Common myeloid progenitor, CD34-positive (primary cell): Measurements from ENCODE around the gene GRIP1.

Experiments used
- CTCF ChIA-PET: fragments of 350-600 bp; sonication (Branson Sonifier 250); formaldehyde crosslinking; loops from one replicate; lab custom pipeline; 2021; ENCODE audit warnings: antibody characterized with exemption; lab: Charles Lee
- POLR2A ChIA-PET: fragments of 350-600 bp; sonication (Branson Sonifier 250); formaldehyde crosslinking; loops from one replicate; lab custom pipeline; 2021; ENCODE audit warnings: antibody characterized with exemption; lab: Charles Lee
- DNase-seq, 3 donors: peaks; one replicate each; pipeline versions ENCODE4 v3.0.0 to v3.0.0-alpha.2; 2013
- H3K27ac ChIP-seq, 2 experiments: 1 replicate in 1 of 2; 2 replicates in 1 of 2; pipeline ENCODE4 v1.7.0; 2013; ENCODE audit warnings: inconsistent platforms in 2 of 2, low read length in 2 of 2, mild to moderate bottlenecking in 2 of 2, low read depth in 1 of 2, moderate library complexity in 1 of 2; ENCODE audit not compliant: severe bottlenecking in 2 of 2, insufficient read depth in 1 of 2, poor library complexity in 1 of 2
- H3K27me3 ChIP-seq, 5 experiments: replicated peaks in 2 of 5; 1 replicate in 3 of 5; 2 replicates in 2 of 5; pipeline versions ENCODE4 v1.6.1 to v1.7.0; 2013; ENCODE audit warnings: low read length in 4 of 5, mild to moderate bottlenecking in 2 of 5, moderate library complexity in 2 of 5, inconsistent platforms in 1 of 5; ENCODE audit not compliant: insufficient read depth in 5 of 5, control insufficient read depth in 4 of 5
- H3K36me3 ChIP-seq, 4 experiments: 1 replicate in 2 of 4; 2 replicates in 2 of 4; pipeline versions ENCODE4 v1.6.1 to v1.7.0; 2013; ENCODE audit warnings: low read length in 3 of 4, control low read depth in 1 of 4, mild to moderate bottlenecking in 1 of 4; ENCODE audit not compliant: control insufficient read depth in 4 of 4, insufficient read depth in 4 of 4
- H3K4me1 ChIP-seq, 4 experiments: 1 replicate in 3 of 4; 2 replicates in 1 of 4; pipeline versions ENCODE4 v1.6.1 to v1.7.1; 2013; ENCODE audit warnings: low read length in 3 of 4, mild to moderate bottlenecking in 3 of 4, control low read depth in 1 of 4, inconsistent platforms in 1 of 4, moderate library complexity in 1 of 4; ENCODE audit not compliant: control insufficient read depth in 4 of 4, insufficient read depth in 4 of 4; ENCODE audit errors: control extremely low read depth in 1 of 4
- H3K4me3 ChIP-seq, 7 experiments: 1 replicate in 4 of 7; 2 replicates in 3 of 7; pipeline versions ENCODE4 v1.5.1 to v1.7.0; 2013; ENCODE audit warnings: mild to moderate bottlenecking in 7 of 7, low read length in 6 of 7, moderate library complexity in 6 of 7, inconsistent platforms in 2 of 7, low read depth in 2 of 7, control low read depth in 1 of 7; ENCODE audit not compliant: insufficient read depth in 4 of 7, control insufficient read depth in 1 of 7; ENCODE audit errors: extremely low read depth in 1 of 7
- H3K9me3 ChIP-seq, 5 experiments: 1 replicate in 4 of 5; 2 replicates in 1 of 5; pipeline versions ENCODE4 v1.6.1 to v1.7.1; 2013; ENCODE audit warnings: low read length in 4 of 5, mild to moderate bottlenecking in 2 of 5, inconsistent platforms in 1 of 5, low read depth in 1 of 5, moderate library complexity in 1 of 5; ENCODE audit not compliant: control insufficient read depth in 4 of 5, insufficient read depth in 2 of 5; ENCODE audit errors: control extremely low read depth in 1 of 5
- WGBS: methylation state at CpG from one replicate; pipeline ENCODE4 v1.1.5; 2013; ENCODE audit not compliant: insufficient coverage; 5-methylcytosine and 5-hydroxymethylcytosine counted together

GRIP1 gene

DNA sequence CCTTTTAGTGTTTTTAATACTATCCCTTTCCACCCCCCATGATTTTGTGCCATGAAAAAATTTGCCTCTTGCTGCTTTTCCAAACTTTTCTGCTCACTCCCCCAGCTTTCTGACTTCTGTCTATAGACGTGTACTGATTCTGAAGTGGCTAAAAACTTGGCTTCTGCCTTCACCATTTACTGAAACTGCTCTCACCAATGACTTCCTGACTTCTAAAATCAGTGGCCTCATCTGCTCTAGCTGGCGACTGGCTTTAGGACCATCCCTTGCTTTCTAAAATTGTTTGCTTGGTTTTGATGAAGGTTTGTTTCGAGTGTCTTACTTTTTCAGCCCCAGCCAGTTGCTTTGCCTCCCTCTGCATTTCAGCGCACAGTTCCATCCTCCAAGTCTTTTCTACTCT lies 231.2 kb downstream of the GRIP1 start:
- 89% methylated on average over 3 of the region's 4 CpGs for WGBS
- Histone ChIP-seq H3K27me3 (no peaks in the 10 kb centered on the region), H3K4me3 (no peak overlapping the region), H3K36me3 (no peaks in the 10 kb centered on the region), H3K27ac (no peak overlapping the region), H3K4me1 (no peaks in the 10 kb centered on the region), H3K9me3 (no peaks in the 10 kb centered on the region)
- ChIA-PET CTCF (no interaction called here), POLR2A (no interaction called here)
- no peak for DNase-seq

DNA sequence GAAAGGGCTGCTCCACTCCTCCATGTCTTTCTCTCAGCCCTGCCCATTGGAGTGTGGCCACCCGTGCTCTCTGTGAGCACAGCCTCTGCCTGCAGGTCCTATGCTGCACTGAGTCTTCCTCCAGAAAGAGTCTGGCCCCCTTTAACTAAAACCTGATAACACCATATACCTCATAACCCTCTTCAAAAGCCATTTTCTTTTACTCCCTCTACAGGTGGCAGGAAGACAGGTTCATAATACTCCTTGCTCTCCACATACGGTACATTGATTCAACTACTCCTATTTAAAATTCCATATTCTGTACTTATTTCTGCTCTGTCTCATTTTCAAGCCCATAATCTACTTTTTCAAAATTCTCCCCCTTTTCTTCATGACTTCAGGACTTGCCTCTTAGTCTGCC lies 232.6 kb downstream of the GRIP1 start:
- 97% methylated on average over 2 of the region's 2 CpGs for WGBS

GRCh38 chr12:66441905-66442559 lies 236.8 kb downstream of the GRIP1 start:
- no peak overlapping the region for H3K4me3 ChIP-seq
- ChIA-PET CTCF (no interaction called here), POLR2A (no interaction called here)
- H3K27me3 ChIP-seq, result no peaks in the 10 kb centered on the region
- H3K9me3 ChIP-seq, result no peaks in the 10 kb centered on the region
- no peak overlapping the region for H3K27ac ChIP-seq
- H3K4me1 ChIP-seq, result no peaks in the 10 kb centered on the region
- WGBS, result 98% methylated on average over 6 of the region's 6 CpGs
- H3K36me3 ChIP-seq, result no peaks in the 10 kb centered on the region
- no peak for DNase-seq

More for the DNA sequence above, 232.6 kb downstream of the GRIP1 start:
- H3K27me3 ChIP-seq, result no peaks in the 10 kb centered on the region
- no peaks in the 10 kb centered on the region for H3K36me3 ChIP-seq
- no peaks in the 10 kb centered on the region for H3K9me3 ChIP-seq
- CTCF ChIA-PET, result no interaction called here
- H3K4me1 ChIP-seq, result no peaks in the 10 kb centered on the region
- DNase-seq, result no peak
- POLR2A ChIA-PET, result no interaction called here
- H3K4me3 ChIP-seq, result no peak overlapping the region
- H3K27ac ChIP-seq, result no peak overlapping the region

DNA sequence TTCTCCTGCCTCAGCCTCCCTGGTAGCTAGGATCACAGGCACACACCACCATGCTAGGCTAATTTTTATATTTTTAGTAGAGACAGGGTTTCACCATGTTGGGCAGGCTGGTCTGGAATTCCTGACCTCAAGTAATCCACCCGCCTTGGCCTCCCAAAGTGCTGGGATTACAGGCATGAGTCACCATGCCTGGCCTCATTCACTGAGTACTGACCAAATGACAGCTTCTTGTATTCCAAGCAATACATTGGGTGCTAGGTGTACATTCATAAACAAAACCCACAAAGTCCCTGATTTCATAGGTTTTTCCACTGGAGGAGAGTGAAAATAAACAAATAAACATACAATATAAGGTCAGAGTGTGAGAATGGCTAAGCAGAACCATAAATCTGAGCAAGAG lies 240.3 kb downstream of the GRIP1 start:
- WGBS, result 100% methylated on average over 1 of the region's 1 CpG
- POLR2A ChIA-PET, result no interaction called here

DNA sequence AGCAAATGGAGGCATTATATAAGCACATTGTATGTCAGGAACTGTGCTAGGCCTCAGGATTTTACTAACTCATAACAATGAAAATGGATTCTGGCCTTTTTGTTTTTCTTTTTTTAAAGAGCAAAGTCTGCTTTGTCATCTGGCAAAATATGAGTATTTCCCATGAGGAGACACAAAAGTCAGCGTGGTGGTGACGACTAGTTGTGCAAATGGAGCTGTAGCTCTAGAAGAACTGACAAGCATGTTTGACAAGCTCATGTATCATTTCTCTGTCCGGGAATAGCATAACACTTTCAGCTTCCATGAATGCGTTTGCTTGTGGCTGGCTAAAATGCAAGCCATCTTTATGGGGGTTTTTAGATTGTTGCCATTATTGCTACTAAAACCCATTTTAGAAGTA lies 248.8 kb downstream of the GRIP1 start:
- no peaks in the 10 kb centered on the region for H3K27me3 ChIP-seq
- ChIA-PET POLR2A (no interaction called here), CTCF (no interaction called here)
- H3K36me3 ChIP-seq, result no peaks in the 10 kb centered on the region
- no peaks in the 10 kb centered on the region for H3K4me1 ChIP-seq
- 100% methylated on average over 2 of the region's 4 CpGs for WGBS
- no peak overlapping the region for H3K27ac ChIP-seq
- no peak for DNase-seq
- H3K9me3 ChIP-seq, result no peaks in the 10 kb centered on the region
- H3K4me3 ChIP-seq, result no peak overlapping the region

More for the DNA sequence above, 240.3 kb downstream of the GRIP1 start:
- DNase-seq, result no peak
- H3K4me1 ChIP-seq, result no peaks in the 10 kb centered on the region
- H3K36me3 ChIP-seq, result no peaks in the 10 kb centered on the region
- H3K27me3 ChIP-seq, result no peaks in the 10 kb centered on the region
- CTCF ChIA-PET, result no interaction called here
- no peaks in the 10 kb centered on the region for H3K9me3 ChIP-seq
- no peak overlapping the region for H3K27ac ChIP-seq
- no peak overlapping the region for H3K4me3 ChIP-seq

DNA sequence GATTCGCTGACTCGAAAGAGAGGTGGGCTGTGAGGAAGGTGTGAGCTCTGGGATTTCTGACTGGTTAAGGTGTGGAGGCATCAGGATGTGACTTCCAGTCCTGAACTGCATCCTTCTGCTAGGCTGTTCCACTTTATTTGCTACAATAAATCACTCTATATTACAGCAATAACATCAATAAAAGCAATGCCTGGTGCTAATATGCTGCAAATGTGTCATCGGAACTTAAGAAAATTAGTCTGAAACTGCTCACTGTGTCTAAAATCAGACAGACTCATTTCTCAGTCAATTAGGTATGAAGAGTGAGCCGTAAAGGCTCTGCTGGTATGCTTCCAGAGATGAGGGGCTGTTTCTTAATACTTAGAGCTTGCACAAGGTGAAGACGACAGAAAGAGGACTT lies 250.0 kb downstream of the GRIP1 start:
- Histone ChIP-seq H3K27ac (no peak overlapping the region), H3K4me1 (no peaks in the 10 kb centered on the region), H3K36me3 (no peaks in the 10 kb centered on the region), H3K27me3 (no peaks in the 10 kb centered on the region), H3K9me3 (peaks cover 0 to 4% (median 0%) of the 10 kb centered on the region in 5 experiments), H3K4me3 (no peak overlapping the region)
- no peak for DNase-seq
- CTCF ChIA-PET, result no interaction called here
- POLR2A ChIA-PET, result no interaction called here
- WGBS, result 93% methylated on average over 5 of the region's 5 CpGs

DNA sequence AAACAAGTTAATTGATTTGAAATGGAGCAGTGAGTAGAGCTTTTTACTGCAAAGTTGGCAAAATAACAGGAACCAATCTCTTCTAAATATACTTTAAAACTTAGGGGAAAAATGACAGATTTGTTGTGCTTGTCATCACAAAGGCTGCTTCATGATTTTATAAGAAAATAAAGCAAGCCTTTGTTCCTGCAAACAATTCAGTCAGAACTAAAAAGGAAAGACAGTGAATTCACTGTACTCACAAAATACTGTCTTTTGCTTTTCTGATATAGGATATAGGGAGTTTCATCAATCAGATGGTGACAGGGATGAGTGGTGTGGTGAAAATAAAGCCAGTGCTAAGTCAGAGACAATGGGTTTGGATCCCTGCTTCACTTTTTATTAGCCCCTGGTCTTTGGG lies 250.6 kb downstream of the GRIP1 start:
- ChIA-PET CTCF (no interaction called here), POLR2A (no interaction called here)
- Histone ChIP-seq H3K27me3 (no peaks in the 10 kb centered on the region), H3K4me1 (no peaks in the 10 kb centered on the region), H3K27ac (no peak overlapping the region), H3K36me3 (no peaks in the 10 kb centered on the region), H3K9me3 (peaks cover 0 to 4% (median 0%) of the 10 kb centered on the region in 5 experiments), H3K4me3 (no peak overlapping the region)
- no peak for DNase-seq
